Mucosa of descending colon (tissue), 3 donors: ENCODE results near the gene ULK3. TPM values are rescaled to one million over a fixed set of nuclear protein-coding genes. Genes with fewer than 3 reads are reported as not detected.

ENCODE experiments used
- ATAC-seq: fragments of 200-7000 bp; cut with Tn5 transposase; one replicate; pipeline ENCODE4 v1.9.1; 2020; ENCODE audit warnings: mild to moderate bottlenecking, moderate library complexity
- DNase-seq, 3 donors: peaks; one replicate each; pipeline ENCODE4 v3.0.0-alpha.2; 2020
- H3K36me3 ChIP-seq: fragments of 200-600 bp; one replicate; pipeline ENCODE4 v1.8.0; 2021; ENCODE audit warnings: low read depth, mild to moderate bottlenecking
- H3K4me1 ChIP-seq: fragments of 200-600 bp; one replicate; pipeline ENCODE4 v1.8.0; 2021; ENCODE audit warnings: low read depth, mild to moderate bottlenecking
- H3K4me3 ChIP-seq: fragments of 200-600 bp; one replicate; pipeline ENCODE4 v1.8.0; 2021; ENCODE audit warnings: mild to moderate bottlenecking
- H3K9me3 ChIP-seq: fragments of 200-600 bp; one replicate; pipeline ENCODE4 v1.8.0; 2021; ENCODE audit warnings: mild to moderate bottlenecking
- intact Hi-C, 2 donors: fragments of 100-400 bp; cut with DNase I in 1 of 2; cut with micrococcal nuclease in 1 of 2; formaldehyde crosslinking; loops; one replicate each; pipeline versions ENCODE4 v1.11.0 to v1.11.1; 2022; cut with DNase I, micrococcal nuclease
- total RNA-seq, 3 donors: library from RNA; stranded (reverse); fragmentation: NEBNext Ultra II Directional in 2 of 3; extraction: Animal tissue kit (Norgen Biotek cat#: 25700) in 2 of 3; gene quantifications; one replicate each; pipeline versions ENCODE4 v1.2.1 to v1.2.4, GENCODE V29; 2021 to 2023
- TF ChIP-seq, protein P1 (sequence below): fragments of 200-600 bp; IDR thresholded peaks from one replicate; pipeline ENCODE4 v1.8.0; 2022; ENCODE audit warnings: antibody characterized with exemption, mild to moderate bottlenecking
- donor health status: DM: no; HTN: no; CAD: no; lungs with moderate emphysema.
- donor health status: DM: no; HTN: no; CAD: no.
- donor health status: DM: no; HTN: yes; CAD: no.

ULK3 gene
- total RNA-seq, 3 donors from 2014 or later: 66.5 to 89.3 (median 73.1) TPM

DNA sequence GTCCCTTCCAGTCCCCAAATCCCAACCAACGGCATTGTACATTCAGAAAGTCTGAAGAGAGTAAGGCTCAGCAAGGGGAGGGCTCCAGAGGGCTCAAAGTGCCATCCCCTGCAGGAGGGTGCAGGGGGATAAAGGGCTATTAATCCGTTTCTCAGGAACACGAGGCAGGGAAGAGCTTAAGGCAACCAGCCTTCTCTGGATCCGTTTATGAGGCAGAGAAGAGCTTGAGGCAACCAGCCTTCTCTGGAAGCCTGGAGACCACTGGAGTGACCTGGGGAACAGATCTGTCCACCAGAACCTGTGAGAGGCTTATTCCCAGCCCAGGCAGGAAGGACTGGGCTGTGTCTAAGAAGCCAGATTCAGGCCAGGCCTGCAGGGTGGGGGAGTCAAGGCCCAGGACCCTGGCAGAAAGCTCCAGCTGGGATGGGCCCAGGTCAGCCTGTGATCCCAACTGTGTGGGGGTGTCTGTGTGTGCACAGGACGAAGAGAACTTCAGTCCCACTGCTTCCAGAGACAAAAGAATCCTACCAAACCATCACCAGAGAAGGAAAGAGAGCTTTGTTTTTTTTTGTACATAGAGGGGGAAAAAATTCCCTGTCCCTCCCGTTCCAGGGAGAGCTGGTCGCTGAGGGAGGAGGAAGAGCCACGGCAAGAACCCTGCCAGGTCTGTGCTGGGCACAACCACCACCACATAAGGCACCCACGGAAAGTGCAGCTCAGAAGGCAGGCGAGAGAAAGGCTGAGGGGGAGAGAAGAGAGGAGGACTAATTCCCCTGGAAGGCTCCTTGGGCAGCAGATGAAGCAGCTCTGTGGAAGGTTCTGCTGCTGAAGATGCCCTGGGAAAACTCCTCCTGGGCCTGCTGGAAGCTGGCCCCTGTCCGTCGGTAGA is 1.6 kb upstream of the ULK3 start:
- H3K9me3 ChIP-seq: no peaks in the 10 kb centered on the region
- TF ChIP-seq, protein P1, sequence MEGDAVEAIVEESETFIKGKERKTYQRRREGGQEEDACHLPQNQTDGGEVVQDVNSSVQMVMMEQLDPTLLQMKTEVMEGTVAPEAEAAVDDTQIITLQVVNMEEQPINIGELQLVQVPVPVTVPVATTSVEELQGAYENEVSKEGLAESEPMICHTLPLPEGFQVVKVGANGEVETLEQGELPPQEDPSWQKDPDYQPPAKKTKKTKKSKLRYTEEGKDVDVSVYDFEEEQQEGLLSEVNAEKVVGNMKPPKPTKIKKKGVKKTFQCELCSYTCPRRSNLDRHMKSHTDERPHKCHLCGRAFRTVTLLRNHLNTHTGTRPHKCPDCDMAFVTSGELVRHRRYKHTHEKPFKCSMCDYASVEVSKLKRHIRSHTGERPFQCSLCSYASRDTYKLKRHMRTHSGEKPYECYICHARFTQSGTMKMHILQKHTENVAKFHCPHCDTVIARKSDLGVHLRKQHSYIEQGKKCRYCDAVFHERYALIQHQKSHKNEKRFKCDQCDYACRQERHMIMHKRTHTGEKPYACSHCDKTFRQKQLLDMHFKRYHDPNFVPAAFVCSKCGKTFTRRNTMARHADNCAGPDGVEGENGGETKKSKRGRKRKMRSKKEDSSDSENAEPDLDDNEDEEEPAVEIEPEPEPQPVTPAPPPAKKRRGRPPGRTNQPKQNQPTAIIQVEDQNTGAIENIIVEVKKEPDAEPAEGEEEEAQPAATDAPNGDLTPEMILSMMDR: no peak
- H3K36me3 ChIP-seq: no peaks in the 10 kb centered on the region
- H3K4me3 ChIP-seq: no peak overlapping the region
- ATAC-seq (no peak), DNase-seq (no peak)
- peaks cover 20% of the 10 kb centered on the region for H3K4me1 ChIP-seq
- intact Hi-C loops: no loop called here

DNA sequence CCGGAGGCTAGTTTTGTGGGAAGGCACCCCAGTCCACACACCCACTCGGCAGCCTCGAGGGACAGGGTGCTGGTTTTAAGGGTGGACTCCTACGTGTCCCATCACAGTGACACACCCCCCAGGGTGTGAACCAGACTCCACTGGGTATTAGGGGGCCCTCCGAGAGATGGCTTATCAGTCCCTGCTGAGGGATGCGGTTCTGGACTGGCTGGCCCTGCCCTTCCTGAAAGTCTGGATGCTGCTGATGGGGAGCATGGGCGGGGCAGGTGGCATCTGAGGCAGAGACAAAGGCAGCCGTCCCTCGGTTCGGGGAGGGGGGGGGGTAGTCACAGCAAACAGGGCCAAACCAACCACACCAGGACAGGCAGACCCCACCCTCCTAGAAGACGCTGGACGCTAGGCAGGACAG is 939 bp upstream of the ULK3 start:
- intact Hi-C loops: no loop called here
- DNase-seq: no peak
- TF ChIP-seq, protein P1: no peak

DNA sequence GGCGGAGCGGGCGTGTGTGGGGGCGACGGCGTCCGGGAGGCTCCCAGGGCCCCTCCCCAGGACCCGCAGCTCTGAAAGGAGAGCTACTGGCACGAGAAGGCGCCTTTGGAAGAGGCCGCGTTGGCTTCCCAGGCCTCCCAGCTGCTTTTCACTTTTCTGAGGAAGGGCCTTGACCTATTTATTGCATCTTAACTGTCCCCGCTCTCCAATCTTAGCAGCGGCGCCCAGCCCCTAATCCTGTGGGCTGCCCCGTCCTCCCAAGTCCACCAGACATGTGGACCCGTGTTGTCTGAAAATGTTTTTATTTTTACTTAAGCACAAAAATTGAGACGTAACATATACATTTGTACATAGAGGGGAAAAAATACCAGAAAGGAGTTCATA is 481 bp upstream of the ULK3 start:
- ATAC-seq (no peak), DNase-seq (no peak)
- TF ChIP-seq, protein P1: no peak
- no peaks in the 10 kb centered on the region for H3K9me3 ChIP-seq
- H3K4me3 ChIP-seq: no peak overlapping the region
- intact Hi-C loops: no loop called here
- peaks cover 20% of the 10 kb centered on the region for H3K4me1 ChIP-seq
- H3K36me3 ChIP-seq: no peaks in the 10 kb centered on the region

More for the DNA sequence above, 939 bp upstream of the ULK3 start:
- H3K4me1 ChIP-seq: peaks cover 20% of the 10 kb centered on the region
- H3K4me3 ChIP-seq: no peak overlapping the region
- no peaks in the 10 kb centered on the region for H3K9me3 ChIP-seq
- no peak for ATAC-seq
- no peaks in the 10 kb centered on the region for H3K36me3 ChIP-seq

DNA sequence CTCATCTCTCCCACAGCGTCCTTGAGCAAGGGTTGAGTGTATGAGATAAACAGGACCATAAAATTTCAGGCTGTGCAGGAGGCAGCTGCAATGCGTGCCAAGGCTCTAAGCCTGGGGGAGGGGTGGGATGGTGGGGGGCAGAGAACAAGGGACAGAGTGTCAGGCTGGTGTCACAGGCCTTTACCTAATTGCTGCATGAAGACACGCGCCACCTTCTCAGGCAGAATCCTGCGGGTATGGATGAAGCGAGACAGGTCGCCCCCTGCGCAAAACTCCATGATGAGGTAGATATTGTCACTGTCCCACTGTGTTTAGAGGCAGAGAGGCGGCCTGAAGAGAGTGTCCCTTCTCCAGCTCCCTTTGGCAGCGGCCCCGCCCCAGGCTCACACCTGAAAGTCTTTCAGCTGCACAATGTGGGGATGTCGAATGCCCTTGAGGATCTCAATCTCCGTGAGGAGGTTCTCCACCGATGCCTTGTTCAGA is 1.0 kb downstream of the ULK3 start:
- ATAC-seq (peak; percentile 8), DNase-seq (peak in 1 of 3 donors; percentile 64)
- H3K4me3 ChIP-seq: no peak overlapping the region
- H3K4me1 ChIP-seq: peaks cover 20% of the 10 kb centered on the region
- no peaks in the 10 kb centered on the region for H3K9me3 ChIP-seq
- no peaks in the 10 kb centered on the region for H3K36me3 ChIP-seq
- intact Hi-C loops: no loop called here
- TF ChIP-seq, protein P1: no peak

DNA sequence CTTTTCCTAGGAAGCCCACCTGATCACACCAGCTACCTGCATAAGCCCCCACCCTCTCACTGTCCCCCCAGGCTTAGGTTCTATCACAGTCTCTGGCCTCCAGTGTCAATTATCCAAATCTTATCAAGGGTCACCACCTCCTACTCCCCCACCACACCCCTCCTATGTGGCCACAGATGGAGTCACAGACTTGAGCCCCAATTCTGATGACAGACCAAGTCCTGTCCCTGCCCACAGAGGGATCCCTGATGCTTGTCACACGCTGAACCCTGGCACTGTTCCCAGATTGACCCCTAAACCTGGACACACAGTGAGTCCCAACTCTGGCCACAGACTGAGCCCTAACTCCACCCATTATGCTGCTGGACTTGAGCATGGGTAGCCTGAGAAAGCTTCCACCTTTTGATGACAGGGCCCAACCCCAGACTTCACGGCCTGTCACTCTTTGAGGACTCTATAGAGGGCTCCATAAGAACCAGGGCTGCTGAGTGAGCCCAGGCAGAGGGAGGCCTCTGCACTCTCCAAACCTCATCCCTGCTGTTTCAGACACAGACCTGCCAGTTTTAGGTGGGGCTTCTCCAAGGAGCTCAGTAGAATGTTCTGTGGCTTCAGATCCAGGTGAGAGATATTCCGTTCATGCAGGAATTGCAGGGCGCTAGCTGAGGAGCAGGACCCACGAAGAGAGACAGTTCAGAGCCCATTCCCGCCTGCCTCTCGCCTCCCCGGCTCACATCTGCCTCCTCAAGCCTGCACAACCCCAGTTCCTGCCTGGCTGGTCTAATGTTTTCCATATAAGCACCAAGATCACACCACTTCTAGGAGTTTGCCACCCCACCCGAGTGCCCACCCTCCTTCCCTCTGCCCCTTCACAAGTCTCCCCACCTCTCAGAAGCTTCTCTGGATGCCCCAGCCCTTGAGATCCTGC is 1.8 kb downstream of the ULK3 start:
- no peak for DNase-seq
- no peak overlapping the region for H3K4me3 ChIP-seq
- no peaks in the 10 kb centered on the region for H3K9me3 ChIP-seq
- TF ChIP-seq, protein P1: no peak
- intact Hi-C loops: no loop called here
- H3K4me1 ChIP-seq: peaks cover 20% of the 10 kb centered on the region
- ATAC-seq: no peak
- H3K36me3 ChIP-seq: no peaks in the 10 kb centered on the region
